Occipital lobe (tissue), 2 donors: ENCODE results near the gene CNTNAP2. TPM values are rescaled to one million over a fixed set of nuclear protein-coding genes. Genes with fewer than 3 reads are reported as not detected.

Source experiments
- DNase-seq: peaks from one replicate; lab custom pipeline; 2025; lab: John Stamatoyannopoulos, UW
- total RNA-seq: library from RNA; depleted of rRNA; stranded (reverse); fragments of >200 nt; gene quantifications from one replicate; pipeline ENCODE4 v1.2.3, GENCODE V29; 2014

CNTNAP2 gene
- total RNA-seq, 1 donor from 2014 or later = 37.3 TPM

DNA sequence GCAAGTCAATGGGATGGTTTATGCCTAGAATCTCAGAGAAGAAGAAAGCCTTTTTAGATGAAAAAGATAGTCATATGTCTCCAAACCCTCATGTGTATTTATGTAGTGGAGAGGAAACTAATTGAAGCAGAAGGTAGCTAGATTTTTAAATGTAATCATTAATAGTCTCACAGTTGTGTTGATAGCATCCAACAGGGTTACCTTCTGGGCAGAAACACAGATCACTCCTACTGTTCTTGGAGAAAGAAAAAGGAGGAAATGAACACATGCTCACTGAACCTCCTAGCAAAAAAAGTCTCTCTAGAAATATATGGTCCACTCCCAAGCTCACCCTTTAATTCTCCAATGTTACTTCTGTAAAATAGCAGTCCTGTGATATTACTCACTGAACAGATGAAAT lies 1696.7 kb downstream of the CNTNAP2 start:
- no peak for DNase-seq

DNA sequence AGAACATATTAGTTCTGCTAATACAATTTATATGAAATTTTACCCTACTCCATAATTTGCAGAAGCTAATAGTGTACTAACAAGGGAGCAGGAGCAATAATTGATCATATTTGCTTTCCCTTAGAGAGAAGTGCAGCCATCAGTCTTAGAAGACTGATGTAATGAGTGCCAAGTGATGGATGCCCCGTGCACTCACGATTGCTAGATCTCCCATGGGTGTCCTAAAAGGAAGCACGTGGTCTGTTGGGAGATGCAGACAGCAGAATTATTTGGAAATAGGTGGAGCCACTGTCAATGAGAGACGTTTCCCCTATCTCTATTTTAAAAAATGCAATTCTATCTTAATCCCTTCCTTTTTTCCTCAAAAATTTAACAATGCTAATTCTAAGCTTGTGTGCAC lies 1701.7 kb downstream of the CNTNAP2 start:
- no peak for DNase-seq

DNA sequence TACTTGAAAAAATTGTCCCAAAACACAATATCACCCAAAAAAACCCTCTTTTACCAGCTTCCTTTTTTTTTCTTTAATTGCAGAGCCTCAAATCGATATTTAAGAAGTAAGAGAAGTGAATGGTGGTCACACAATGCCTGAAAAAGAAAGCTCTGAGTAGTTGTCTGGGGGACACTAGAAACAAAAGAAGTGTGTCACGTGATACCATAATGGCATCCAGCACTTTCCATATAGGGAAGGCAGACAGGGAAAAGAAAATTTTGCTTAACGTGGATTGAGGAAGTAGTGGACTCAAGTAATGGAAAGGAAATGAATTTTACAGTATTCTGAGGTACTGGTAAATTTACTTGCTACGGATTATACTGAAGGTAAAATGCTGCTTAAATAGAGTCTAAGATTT lies 1708.1 kb downstream of the CNTNAP2 start:
- no peak for DNase-seq

DNA sequence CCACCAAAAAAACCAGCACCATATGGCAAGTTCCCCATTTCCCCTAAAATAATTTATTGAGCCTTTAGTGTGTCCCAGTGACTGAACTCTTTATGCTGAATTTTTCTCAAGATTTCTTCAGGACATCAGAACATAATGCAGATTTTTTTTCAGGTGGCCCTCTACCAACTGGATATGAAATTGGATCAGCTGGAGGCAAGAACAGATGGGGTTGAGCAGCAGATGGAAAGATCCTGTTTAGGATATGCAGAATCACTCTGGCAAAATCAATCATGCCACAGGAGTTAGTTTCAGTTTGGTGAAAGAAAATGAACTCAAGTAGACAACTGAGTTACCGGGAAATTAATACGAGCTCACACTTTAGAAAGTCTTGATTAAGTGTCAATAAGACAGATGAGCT lies 1712.4 kb downstream of the CNTNAP2 start:
- DNase-seq = no peak

DNA sequence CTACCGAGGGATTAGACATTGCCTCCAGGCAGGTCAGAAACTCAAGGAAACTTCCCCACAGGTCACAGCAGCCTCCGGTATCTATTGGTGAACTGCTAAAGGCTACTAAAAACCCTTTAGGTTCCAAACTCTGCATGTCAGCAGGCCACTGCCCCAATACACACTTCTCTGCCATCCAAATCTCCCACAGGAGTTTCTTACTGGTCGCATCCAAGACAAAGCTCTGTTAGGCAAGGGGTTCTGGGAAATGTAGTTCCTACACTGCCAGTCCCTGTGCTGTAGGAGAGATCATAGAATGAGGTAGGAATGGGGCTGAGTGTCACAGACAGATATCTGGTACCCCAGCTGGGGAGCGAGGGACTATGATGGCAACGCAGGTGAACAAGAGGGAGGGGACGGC lies 1717.0 kb downstream of the CNTNAP2 start:
- DNase-seq = no peak

DNA sequence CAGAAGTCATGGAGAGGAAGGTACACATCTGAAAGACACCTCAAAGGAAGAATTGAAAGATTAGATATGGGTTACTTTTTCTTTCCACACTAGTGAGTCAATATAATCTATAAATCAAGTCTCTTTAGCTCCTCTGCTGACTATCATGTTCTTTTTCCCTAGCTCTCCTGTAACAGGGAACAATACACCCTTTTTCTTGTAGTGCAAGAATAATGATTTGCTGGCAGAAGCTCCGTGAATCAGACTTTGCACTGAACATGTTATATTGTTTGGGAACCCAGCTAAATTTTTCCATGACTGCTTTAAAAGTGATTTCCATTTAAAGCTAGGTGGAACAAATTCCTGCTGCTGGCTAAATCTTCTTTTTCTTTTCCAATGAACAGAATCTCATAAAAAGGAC lies 1717.4 kb downstream of the CNTNAP2 start:
- DNase-seq = no peak

DNA sequence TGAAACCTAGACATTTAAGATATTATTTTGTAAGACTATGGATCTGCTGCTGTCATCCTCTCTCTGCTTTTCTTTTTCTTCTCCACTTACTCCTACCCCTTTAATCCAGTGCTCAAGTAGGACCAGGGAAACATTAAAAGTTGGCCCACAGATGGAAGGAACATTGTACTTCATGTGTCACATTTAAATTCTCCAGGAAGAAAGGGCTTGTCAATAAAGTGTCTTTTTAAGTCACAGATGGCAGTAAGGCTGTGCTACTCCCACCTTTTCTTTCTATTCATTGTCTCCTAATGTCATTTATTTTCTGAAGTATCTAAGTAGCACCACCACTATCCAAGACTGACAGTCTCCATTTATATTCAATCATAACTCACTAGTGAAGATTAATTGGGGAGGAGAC lies 1736.2 kb downstream of the CNTNAP2 start:
- DNase-seq = no peak

DNA sequence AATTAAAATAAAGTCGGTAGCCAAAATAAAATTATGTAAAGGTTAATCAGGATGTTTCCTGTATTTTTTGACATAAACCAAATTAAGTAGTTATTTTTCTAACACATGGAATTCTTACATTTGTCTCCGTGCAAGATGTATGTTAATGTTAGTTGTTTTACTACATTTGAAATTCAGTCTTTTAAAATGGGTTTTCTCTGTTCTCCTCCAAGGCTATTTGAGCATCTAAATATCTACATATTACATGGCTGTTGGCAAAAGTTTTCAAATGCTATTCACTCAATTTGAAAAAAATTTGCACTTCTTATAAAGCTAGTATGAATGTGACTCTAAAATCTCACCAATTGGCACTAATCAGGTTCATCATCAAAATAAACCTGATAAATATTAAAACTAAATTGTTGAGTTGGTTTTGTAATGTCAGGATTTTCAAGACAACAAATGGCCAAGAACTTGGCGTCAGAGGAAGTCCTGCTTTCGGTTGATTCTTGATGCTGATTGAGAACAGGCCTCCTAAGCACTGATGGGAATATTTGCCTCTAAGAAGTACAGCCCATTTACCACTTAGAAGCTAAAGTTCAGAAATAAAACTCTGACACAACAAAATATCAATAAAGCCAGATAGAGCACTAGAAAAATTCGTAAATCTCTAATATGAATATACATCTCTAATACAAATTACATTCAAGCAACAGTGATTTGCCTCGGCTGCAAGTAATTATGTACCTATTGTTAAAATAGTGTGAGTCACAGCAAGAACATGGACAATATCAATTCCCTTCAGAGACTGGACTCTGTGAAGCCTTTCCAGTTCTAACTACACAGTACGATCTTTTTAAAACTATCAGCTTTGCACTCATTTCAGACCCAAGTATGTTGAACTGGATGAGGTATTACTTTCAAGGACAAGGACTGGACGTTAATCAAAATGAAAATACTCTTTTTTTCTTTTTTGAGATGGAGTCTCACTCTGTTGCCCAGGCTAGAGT lies 1740.8 kb downstream of the CNTNAP2 start:
- DNase-seq = no peak

DNA sequence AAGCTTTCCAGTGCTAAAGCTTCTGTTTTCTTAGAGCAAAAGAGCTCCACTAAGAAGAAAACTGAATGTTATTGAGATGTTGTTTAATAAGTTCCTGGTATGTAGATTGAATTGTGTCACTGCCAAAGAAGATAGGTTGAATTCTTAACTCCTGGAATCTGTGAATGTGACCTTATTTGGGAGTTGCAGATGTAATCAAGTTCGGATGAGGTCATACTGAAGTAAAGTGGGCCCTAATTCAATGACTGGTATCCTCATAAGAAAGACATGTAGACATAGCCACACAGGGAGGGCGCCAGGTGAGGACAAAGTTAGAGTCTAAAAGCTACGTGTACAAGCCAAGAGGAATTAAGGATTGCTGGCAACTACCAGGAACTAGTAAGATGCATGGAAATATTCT lies 1741.8 kb downstream of the CNTNAP2 start:
- no peak for DNase-seq

DNA sequence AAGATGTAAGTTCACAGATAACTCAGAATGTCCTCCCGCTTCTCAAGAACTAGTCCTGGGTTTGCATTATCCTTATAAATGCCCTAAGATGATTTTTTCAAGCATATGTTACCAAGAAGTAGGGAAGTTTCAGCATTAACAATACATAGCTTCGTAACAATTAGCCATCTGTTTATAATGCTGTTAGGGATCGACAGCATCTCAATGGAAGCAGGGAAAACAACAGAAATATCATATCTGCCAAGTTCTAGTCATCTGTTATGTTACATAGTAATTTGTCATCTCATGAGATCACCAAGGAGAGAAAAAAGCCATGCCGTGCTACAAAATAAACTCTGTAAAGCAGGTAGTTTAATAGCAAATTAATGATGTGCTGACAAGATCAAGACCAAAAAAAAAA lies 1742.4 kb downstream of the CNTNAP2 start:
- DNase-seq = no peak

DNA sequence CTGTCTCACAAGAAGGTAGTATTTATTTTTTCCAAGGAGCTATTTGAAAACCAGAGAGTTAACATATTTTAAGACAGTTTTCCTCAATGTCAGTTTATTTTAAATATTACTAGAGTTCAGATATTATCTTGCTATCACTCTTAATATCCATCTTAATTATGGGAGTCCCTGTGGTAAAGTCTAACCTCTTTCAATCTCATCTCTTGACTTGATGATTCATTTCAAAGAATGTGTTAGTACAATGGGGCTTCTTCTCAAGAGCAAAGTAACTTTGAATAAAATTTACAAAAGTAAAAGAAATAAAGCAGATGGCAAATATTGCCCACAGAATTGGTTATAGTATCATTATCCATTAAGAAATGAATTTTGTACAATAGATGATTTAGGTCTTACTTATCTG lies 1742.9 kb downstream of the CNTNAP2 start:
- DNase-seq = no peak

DNA sequence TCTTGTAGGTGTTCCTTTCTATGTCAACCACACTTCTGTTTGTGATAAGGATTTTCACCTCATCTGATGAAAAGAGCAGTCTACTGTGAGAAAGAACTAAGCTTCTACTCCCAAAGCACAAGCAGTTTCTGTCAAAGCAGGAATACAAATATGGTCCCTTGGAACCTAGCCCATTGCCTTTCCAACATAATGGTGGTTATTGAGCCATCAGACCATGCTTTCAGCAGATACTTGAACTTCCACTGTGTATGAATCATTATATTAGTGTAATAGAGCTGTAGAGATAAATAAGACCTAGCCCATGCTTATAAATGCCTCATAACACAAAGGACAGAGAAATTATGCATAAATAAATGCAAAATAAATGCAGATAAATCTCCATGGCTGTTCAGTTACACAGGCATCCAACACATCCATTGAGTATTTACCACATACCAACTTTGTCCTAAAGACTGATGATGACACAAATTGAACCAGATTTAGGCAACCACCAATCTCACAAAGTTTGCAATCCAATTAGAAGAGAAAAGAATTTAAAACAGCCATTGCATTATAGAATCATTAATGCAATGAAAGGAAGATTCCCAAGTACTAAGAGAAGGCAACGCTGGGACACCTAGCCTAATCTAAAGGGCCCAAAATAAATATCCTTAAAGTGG lies 1744.6 kb downstream of the CNTNAP2 start:
- no peak for DNase-seq

DNA sequence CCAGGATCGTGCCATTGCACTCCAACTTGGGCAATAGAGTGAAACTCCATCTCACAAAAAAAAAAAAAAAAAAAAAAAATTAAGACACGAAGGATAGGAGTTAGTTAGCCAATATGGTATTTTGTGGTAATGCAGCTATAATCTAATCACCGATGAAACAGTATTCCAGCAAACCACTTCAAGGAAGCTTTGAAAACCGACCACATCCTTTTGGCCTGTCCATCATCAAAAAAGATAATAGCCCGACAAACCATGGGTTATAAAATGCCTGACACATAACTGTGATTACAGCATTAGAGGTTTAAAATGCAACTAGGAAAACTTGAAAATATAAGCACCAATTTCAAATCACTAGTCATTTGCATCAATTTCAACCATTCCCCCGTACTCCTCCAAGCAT lies 1745.3 kb downstream of the CNTNAP2 start:
- DNase-seq = no peak

DNA sequence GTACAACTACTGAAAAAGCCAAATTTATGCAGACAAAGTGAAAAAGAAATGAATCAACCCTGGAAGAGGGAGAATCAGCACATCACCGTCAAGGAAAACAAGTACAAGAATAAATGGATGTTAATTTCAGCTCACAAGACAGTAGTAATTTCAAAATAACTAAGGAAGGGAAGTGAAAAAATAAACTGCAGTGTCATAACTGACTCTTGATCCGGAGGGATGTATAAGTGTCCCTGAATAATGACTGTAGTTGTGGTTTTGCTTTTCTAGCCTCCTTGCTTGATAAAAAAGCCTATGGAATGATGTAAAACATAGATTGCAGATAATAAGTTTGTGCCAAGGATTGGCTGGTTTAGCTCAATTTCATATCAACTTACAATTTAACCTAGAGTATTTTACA lies 1752.9 kb downstream of the CNTNAP2 start:
- DNase-seq = no peak

DNA sequence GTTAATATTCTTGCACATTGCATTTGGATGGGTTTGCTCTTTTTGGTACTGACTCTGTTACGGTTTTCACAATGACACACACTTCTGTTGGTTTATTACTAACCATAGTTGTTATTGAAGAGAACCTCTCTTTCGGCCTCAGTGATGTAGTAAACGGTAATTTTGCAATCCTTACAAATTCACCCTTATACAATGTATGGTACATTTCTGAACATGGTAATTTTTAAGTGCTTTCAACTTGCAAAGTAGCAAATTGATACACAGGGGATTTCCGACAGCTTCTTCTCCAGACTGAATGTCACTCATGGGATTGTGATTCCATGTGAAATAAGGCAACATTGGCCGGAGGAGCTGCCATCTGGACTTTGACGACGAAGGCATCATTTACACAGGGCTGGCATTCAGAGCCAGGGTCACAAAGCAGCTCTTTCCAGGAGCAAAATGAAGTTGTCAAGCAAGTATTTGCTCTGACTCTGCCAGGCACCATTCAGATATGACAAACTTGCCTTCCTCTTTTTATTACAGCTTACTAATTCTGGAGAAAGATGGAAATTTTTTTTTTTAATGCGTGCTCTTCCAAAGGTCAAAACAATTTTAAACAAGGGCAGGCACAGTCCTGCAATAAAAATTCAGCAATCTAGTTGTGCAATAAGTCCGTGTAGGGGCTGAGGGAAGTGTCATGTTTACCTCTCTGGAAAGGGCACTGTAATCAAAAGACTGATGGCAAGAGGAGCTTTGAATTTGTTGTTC lies 1762.5 kb downstream of the CNTNAP2 start:
- no peak for DNase-seq

DNA sequence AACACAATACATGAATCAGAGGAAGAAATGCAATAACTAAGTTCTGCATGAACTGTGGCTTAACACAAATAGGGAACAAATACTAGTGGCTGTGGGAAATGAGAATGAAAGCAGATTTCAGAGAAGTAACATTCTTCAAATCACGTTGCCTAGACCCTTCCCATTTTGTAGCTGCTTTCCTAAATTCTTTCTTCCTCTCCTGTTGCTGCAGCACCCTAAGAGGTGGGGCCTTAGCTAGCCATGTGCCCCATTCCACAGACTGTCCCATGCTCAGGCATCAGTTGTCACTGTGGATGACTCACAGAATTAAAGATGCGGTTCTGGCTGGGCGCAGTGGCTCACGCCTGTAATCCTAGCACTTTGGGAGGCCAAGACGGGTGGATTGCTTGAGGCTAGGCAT lies 1769.3 kb downstream of the CNTNAP2 start:
- no peak for DNase-seq

DNA sequence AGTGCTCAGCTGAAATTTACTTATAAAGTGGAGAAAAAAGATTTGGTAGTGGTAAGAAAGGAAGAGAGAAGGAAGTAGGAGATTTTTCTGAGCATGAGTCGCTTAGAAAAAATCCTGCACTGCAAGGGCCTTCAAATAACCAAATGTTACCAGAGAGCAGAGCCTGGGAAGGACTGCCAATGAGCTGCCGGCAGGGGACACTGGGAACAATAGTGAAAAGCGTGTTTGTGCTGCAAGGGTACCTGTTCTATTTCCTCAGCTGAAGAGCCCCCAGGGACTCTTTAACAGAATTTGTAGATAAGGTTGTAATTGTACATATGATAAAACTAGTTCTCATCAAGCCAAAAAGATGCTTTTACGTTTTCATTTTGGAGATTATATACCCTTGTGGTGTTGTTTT lies 1777.7 kb downstream of the CNTNAP2 start:
- DNase-seq = no peak

DNA sequence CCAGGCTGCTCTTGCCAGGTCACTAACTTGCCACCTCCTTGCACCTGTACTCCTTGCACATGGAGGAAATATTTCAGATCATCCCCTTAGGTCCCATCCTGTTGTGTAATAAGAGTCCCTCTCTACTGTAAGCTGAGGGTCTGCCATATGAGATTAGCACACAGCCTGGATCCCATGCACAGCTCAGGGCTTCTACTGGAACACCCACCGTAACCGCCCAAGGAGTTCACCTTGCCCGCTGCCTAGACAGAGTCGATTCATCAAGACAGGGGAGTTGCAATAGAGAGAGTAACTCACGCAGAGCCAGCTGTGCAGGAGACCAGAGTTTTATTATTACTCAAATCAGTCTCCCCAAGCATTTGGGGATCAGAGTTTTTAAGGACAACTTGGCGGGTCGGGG lies 1779.5 kb downstream of the CNTNAP2 start:
- no peak for DNase-seq

DNA sequence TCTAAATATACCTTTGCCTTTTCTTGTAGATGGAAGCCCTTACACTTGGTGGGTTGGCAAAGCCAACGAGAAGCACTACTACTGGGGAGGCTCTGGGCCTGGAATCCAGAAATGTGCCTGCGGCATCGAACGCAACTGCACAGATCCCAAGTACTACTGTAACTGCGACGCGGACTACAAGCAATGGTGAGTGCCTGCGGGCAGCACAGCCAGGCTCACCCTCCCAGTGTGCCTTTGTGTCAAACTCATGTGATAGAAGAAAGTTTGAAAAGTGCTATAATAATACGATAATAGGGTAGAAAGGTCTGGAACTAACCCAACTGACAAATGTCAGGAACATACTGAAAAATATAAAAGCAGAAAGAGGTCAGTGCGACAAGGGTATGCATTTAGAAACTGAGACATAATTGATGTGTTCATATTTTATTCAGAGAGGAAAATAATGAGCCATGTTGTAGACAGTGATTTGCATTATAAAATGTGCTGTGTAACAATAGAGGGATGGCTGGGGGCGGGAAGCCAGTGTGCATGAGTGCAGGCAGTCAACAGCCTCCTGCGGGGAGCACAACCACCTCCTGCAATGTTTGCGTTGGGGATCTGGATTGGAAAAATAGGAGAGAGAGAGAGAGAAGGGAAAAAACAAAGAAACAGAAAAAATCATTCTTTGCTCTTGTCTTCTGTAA lies 1787.1 kb downstream of the CNTNAP2 start:
- DNase-seq = no peak

DNA sequence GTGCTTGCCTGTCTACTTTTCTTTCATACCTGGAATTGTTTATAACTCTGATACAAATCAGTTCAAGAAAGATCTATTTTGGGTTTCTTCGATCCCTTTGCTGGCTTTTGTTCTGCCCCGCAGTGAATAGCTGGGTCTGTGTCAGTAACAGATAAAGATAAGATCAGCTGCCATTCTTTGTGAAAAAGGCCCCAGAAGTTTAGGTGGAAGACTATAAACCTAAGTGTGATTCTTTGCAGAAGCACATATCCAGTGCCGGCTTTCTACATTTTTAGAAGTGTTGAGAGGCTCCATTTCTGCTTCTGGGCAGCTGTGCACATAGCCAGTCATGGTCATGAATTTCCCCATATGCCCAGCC lies 1787.6 kb downstream of the CNTNAP2 start:
- DNase-seq = no peak

DNA sequence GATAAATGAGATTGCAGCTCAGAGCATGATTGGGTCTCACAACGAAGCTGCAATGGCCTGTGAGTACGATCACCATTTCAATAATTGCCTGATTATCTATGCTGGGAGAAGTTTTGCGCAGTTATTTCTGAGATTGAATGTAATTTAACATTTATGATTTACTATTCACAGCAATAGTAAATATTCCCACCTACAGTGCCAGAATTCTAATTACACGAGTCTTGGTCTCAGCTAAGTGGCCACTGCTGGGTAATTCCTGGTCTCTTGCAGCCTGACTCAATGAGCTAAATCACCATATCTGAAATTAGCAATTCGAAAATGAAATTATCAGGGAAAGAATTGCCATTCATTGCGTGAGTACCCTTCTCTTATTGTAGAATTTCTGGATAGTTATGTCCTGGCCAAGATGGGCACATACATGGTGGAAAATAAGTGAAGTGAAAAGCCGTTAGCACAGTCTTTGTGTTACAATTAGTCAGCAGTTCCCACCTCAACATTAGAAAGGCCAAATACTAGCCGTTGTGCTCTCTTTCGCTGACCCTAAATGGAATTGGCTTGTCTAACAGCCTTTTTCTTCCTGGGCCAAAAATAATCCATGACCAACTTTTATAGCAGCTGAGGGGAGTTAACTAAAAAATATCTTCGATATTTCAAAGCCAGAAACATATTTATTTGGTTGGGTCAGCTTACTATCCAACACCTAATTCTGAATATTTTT lies 1793.0 kb downstream of the CNTNAP2 start:
- DNase-seq = no peak
